ENCODE measurements around the gene CHI3L1. TPM values are rescaled to one million over a fixed set of nuclear protein-coding genes. Genes with fewer than 3 reads are reported as not detected.

Gene CHI3L1
- total RNA-seq, 6 experiments from 2014 or later, result not detected

GRCh38 chr1:203188686-203189232 lies 2.3 kb upstream of the CHI3L1 start:
- no peak overlapping the region for H3K27ac Mint-ChIP-seq

GRCh38 chr1:203187689-203188264 lies 1.3 kb upstream of the CHI3L1 start:
- Mint-ChIP-seq H3K27ac (no peak overlapping the region), H3K4me1 (ENCODE audit: low read depth) (no peaks in the 10 kb centered on the region), H3K9me3 (no peaks in the 10 kb centered on the region), H3K36me3 (ENCODE audit: low read depth) (no peaks in the 10 kb centered on the region), H3K4me3 (no peak overlapping the region), H3K27me3 (ENCODE audit: insufficient read depth) (peaks cover 7% of the 10 kb centered on the region)
- DNase-seq, result no peak
- no peak for TF ChIP-seq CTCF (IDR thresholded peaks at IDR 0.05)

More at GRCh38 chr1:203188686-203189232, 2.3 kb upstream of the CHI3L1 start:
- no peak for TF ChIP-seq CTCF (IDR thresholded peaks at IDR 0.05)
- no peaks in the 10 kb centered on the region for H3K9me3 Mint-ChIP-seq
- no peak for DNase-seq
- H3K4me1 Mint-ChIP-seq (ENCODE audit: low read depth), result no peaks in the 10 kb centered on the region
- no peaks in the 10 kb centered on the region for H3K36me3 Mint-ChIP-seq (ENCODE audit: low read depth)
- H3K4me3 Mint-ChIP-seq, result no peak overlapping the region
- H3K27me3 Mint-ChIP-seq (ENCODE audit: insufficient read depth), result peaks cover 7% of the 10 kb centered on the region

DNA sequence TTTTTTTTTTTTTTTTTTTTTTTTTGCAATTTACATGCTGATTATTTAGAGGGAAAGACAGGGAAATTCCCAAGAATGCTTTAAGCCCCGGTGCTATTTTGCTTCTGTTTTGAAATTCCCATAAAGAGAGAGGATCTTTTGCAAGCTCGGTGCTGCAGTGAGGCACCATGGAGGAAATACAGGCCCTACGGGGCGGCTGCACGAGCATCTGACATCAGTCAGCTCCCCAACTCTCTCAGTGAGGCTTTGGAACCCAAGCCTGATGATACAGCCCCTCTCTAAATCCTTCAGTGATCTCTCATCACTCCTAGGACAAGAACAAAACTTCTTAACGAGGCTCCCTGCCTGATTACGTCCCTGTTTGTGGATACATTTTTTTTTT lies 791 bp upstream of the CHI3L1 start:
- Mint-ChIP-seq H3K4me3 (no peak overlapping the region), H3K27me3 (ENCODE audit: insufficient read depth) (peaks cover 7% of the 10 kb centered on the region), H3K27ac (no peak overlapping the region), H3K36me3 (ENCODE audit: low read depth) (no peaks in the 10 kb centered on the region), H3K9me3 (no peaks in the 10 kb centered on the region), H3K4me1 (ENCODE audit: low read depth) (no peaks in the 10 kb centered on the region)
- TF ChIP-seq CTCF (IDR thresholded peaks at IDR 0.05), result no peak
- DNase-seq, result no peak

DNA sequence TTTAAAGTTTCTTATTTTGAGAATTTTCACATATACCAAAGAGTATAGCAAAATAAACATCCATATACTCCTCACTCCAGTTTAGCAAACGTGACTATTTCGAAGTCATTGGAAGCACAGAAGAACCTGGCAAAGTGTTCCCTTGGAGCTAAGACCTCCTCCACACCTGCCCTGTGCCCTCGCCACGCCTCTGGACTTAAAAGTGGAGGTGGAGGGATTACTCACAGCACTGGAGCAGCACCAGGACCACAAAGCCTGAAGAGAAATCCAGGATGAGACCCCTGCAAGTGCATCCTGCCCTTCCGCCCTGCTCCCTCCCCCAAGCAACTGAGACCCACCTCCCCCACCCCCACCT lies 436 bp downstream of the CHI3L1 start:
- no peak for DNase-seq
- H3K4me1 Mint-ChIP-seq (ENCODE audit: low read depth), result no peaks in the 10 kb centered on the region
- H3K27me3 Mint-ChIP-seq (ENCODE audit: insufficient read depth), result peaks cover 8% of the 10 kb centered on the region
- no peak overlapping the region for H3K4me3 Mint-ChIP-seq
- no peaks in the 10 kb centered on the region for H3K9me3 Mint-ChIP-seq
- no peak for TF ChIP-seq CTCF (IDR thresholded peaks at IDR 0.05)
- H3K27ac Mint-ChIP-seq, result no peak overlapping the region
- no peaks in the 10 kb centered on the region for H3K36me3 Mint-ChIP-seq (ENCODE audit: low read depth)

DNA sequence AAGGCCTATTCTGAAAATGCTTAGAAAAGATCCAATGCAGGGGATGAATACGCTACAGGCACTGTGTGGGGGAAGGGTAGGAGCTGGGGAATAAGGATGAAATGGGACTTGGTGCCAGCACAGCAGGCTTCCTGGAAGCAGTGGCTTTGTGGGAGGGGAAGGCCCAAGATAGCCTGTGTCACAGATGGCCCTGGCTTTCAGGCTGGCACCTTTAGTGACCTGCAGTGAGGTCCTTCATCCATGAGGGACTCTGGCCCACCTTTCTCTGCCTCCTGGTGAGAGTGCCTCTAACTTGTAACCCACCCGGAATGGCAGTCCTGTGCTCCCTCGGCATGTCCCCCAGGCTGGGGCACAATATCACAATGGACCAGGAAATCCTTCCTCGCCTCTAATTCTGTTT lies 919 bp downstream of the CHI3L1 start:
- H3K27me3 Mint-ChIP-seq (ENCODE audit: insufficient read depth), result peaks cover 9% of the 10 kb centered on the region
- H3K27ac Mint-ChIP-seq, result no peak overlapping the region
- H3K4me1 Mint-ChIP-seq (ENCODE audit: low read depth), result no peaks in the 10 kb centered on the region
- H3K36me3 Mint-ChIP-seq (ENCODE audit: low read depth), result no peaks in the 10 kb centered on the region
- TF ChIP-seq CTCF (IDR thresholded peaks at IDR 0.05), result no peak
- H3K9me3 Mint-ChIP-seq, result no peaks in the 10 kb centered on the region
- H3K4me3 Mint-ChIP-seq, result no peak overlapping the region
- no peak for DNase-seq
